Fibroblast of lung (primary cell): ENCODE results near the gene KCTD11. TPM values are rescaled to one million over a fixed set of nuclear protein-coding genes. Genes with fewer than 3 reads are reported as not detected.

Source experiments
- DNase-seq, 2 donors: peaks; one replicate each; pipeline versions ENCODE4 v3.0.0 to v3.0.0-alpha.2; 2010; ENCODE audit warnings: low read depth in 2 of 2
- H2AFZ ChIP-seq: 2 replicates; pipeline ENCODE4 v1.5.1; 2012; ENCODE audit warnings: low read length, control low read depth, inconsistent platforms
- H3K27ac ChIP-seq: 2 replicates; pipeline ENCODE4 v1.5.1; 2011; ENCODE audit warnings: low read length, control low read depth; ENCODE audit not compliant: insufficient read depth
- H3K27me3 ChIP-seq: 2 replicates; pipeline ENCODE4 v1.5.1; 2011; ENCODE audit warnings: mild to moderate bottlenecking, low read length; ENCODE audit not compliant: control insufficient read depth, insufficient read depth
- H3K36me3 ChIP-seq: 2 replicates; pipeline ENCODE4 v1.5.1; 2011; ENCODE audit warnings: low read length; ENCODE audit not compliant: control insufficient read depth, insufficient read depth
- H3K4me1 ChIP-seq: 2 replicates; pipeline ENCODE4 v1.5.1; 2011; ENCODE audit warnings: low read length; ENCODE audit not compliant: control insufficient read depth, insufficient read depth; ENCODE audit errors: extremely low read depth
- H3K4me2 ChIP-seq: 2 replicates; pipeline ENCODE4 v1.5.1; 2011; ENCODE audit warnings: low read length, control low read depth; ENCODE audit not compliant: insufficient read depth; ENCODE audit errors: extremely low read depth
- H3K4me3 ChIP-seq, 4 experiments: fragments of 200-600 bp in 1 of 4; sonication (generic) in 1 of 4; replicated peaks in 1 of 4; 2 replicates each; pipeline ENCODE4 v1.5.1; 2011 to 2016; ENCODE audit warnings: low read length in 4 of 4, low read depth in 3 of 4, mild to moderate bottlenecking in 3 of 4, control low read depth in 2 of 4, inconsistent platforms in 1 of 4, mixed read lengths in 1 of 4; ENCODE audit not compliant: insufficient read depth in 1 of 4; ENCODE audit errors: control extremely low read depth in 1 of 4
- H3K79me2 ChIP-seq: 2 replicates; pipeline ENCODE4 v1.5.1; 2012; ENCODE audit warnings: mild to moderate bottlenecking, low read length, inconsistent platforms; ENCODE audit not compliant: control insufficient read depth, insufficient read depth
- H3K9ac ChIP-seq: 2 replicates; pipeline ENCODE4 v1.5.1; 2011; ENCODE audit warnings: mild to moderate bottlenecking, low read length, control low read depth; ENCODE audit not compliant: insufficient read depth
- H3K9me3 ChIP-seq: 2 replicates; pipeline ENCODE4 v1.5.1; 2012; ENCODE audit warnings: low read depth, low read length; ENCODE audit not compliant: control insufficient read depth, insufficient read depth
- H4K20me1 ChIP-seq: 2 replicates; pipeline ENCODE4 v1.5.1; 2011; ENCODE audit warnings: low read length; ENCODE audit not compliant: control insufficient read depth, insufficient read depth; ENCODE audit errors: extremely low read depth
- CTCF ChIP-seq, 2 donors: IDR thresholded peaks in 1 of 2; conservative IDR thresholded peaks in 1 of 2; 1 replicate in 1 of 2; 2 replicates in 1 of 2; pipeline ENCODE4 v1.5.1; 2011 to 2012; ENCODE audit warnings: low read length in 2 of 2, control low read depth in 1 of 2, inconsistent platforms in 1 of 2, low read depth in 1 of 2, mild to moderate bottlenecking in 1 of 2
- EZH2 ChIP-seq: IDR thresholded peaks from 2 replicates; pipeline ENCODE4 v1.5.1; 2012; ENCODE audit warnings: low read length, control low read depth, mild to moderate bottlenecking; ENCODE audit errors: missing control alignments
- polyA plus RNA-seq, 2 donors: library from polyadenylated mRNA; depleted of rRNA in 1 of 2; stranded (reverse) in 1 of 2; unstranded in 1 of 2; fragments of >200 nt; gene quantifications; 2 replicates each; pipeline ENCODE4 v1.2.1, GENCODE V29; 2011 to 2012; ENCODE audit warnings: missing spikeins in 1 of 2
- total RNA-seq: library from RNA; depleted of rRNA; stranded (reverse); fragments of >200 nt; gene quantifications from 2 replicates; pipeline ENCODE4 v1.2.1, GENCODE V29; 2014

KCTD11 gene
- total and polyA plus RNA-seq, 2 donors (not counting 1 experiment from before 2014, with no cell fraction given), result 8.8 to 11.9 TPM

- Histone ChIP-seq H2AFZ (no peak overlapping the region), H3K36me3 (peaks cover 31% of the 10 kb centered on the region), H3K9me3 (no peaks in the 10 kb centered on the region), H3K79me2 (peaks cover 49% of the 10 kb centered on the region), H3K27me3 (no peaks in the 10 kb centered on the region), H3K4me1 (peaks cover 8% of the 10 kb centered on the region), H3K4me2 (no peak overlapping the region), H3K4me3 (no peak overlapping the region), H3K27ac (no peak overlapping the region), H3K9ac (no peak overlapping the region), H4K20me1 (no peaks in the 10 kb centered on the region)
- no peak for DNase-seq
- TF ChIP-seq EZH2, result no peak
- no peak for TF ChIP-seq CTCF (conservative IDR thresholded peaks at IDR 0.05 in 1 of 2, IDR thresholded peaks at IDR 0.05 in 1 of 2; ENCODE audit: low read depth in 1 of 2, low read length in 2 of 2)
Observed at GRCh38 chr17:7311110-7311705, 40.8 kb upstream of the KCTD11 start.

GRCh38 chr17:7312432-7313087 lies 39.4 kb upstream of the KCTD11 start:
- H3K4me2 ChIP-seq, result no peak overlapping the region
- no peak overlapping the region for H3K9ac ChIP-seq
- no peak for TF ChIP-seq CTCF (conservative IDR thresholded peaks at IDR 0.05 in 1 of 2, IDR thresholded peaks at IDR 0.05 in 1 of 2; ENCODE audit: low read depth in 1 of 2, low read length in 2 of 2)
- TF ChIP-seq EZH2, result no peak
- no peaks in the 10 kb centered on the region for H4K20me1 ChIP-seq
- no peak overlapping the region for H2AFZ ChIP-seq
- H3K9me3 ChIP-seq, result no peaks in the 10 kb centered on the region
- H3K79me2 ChIP-seq, result peaks cover 48% of the 10 kb centered on the region
- H3K27ac ChIP-seq, result no peak overlapping the region
- no peaks in the 10 kb centered on the region for H3K27me3 ChIP-seq
- no peak for DNase-seq
- H3K4me1 ChIP-seq, result peaks cover 8% of the 10 kb centered on the region
- H3K36me3 ChIP-seq, result peaks cover 31% of the 10 kb centered on the region
- H3K4me3 ChIP-seq, result no peak overlapping the region

- Histone ChIP-seq H3K9ac (no peak overlapping the region), H3K27me3 (no peaks in the 10 kb centered on the region), H3K4me2 (no peak overlapping the region), H3K9me3 (no peaks in the 10 kb centered on the region), H2AFZ (no peak overlapping the region), H3K4me1 (peaks cover 8% of the 10 kb centered on the region), H3K27ac (peak overlapping the region; percentile 37), H4K20me1 (no peaks in the 10 kb centered on the region), H3K4me3 (peak overlapping the region in 1 of 4 experiments; percentile 1), H3K79me2 (peaks cover 41% of the 10 kb centered on the region), H3K36me3 (peaks cover 32% of the 10 kb centered on the region)
- TF ChIP-seq EZH2 (no peak), CTCF (conservative IDR thresholded peaks at IDR 0.05 in 1 of 2, IDR thresholded peaks at IDR 0.05 in 1 of 2; ENCODE audit: low read depth in 1 of 2, low read length in 2 of 2) (peak in 1 of 2 donors; percentile 12)
- no peak for DNase-seq
Observed at GRCh38 chr17:7313088-7313889, 38.7 kb upstream of the KCTD11 start.
